ENCODE measurements around the gene GNB3. TPM values are rescaled to one million over a fixed set of nuclear protein-coding genes. Genes with fewer than 3 reads are reported as not detected.

Gene GNB3
- polyA plus RNA-seq, 1 donor = 5.9 TPM

GRCh38 chr12:6837370-6838060 lies 3.2 kb upstream of the GNB3 start:
- Histone ChIP-seq H3K27ac (ENCODE audit: low read length) (no peak overlapping the region), H3K4me3 (ENCODE audit: low read length) (no peak overlapping the region), H3K36me3 (ENCODE audit: control insufficient read depth, insufficient read depth, low read length) (peaks cover 42% of the 10 kb centered on the region), H3K4me1 (ENCODE audit: control insufficient read depth, insufficient read depth, low read length) (peaks cover 16% of the 10 kb centered on the region), H3K27me3 (ENCODE audit: control insufficient read depth, insufficient read depth, low read length) (no peaks in the 10 kb centered on the region), H3K9me3 (ENCODE audit: control insufficient read depth, low read depth, low read length) (no peaks in the 10 kb centered on the region)
- no peak for DNase-seq
- no CpG with 5 or more reads among the region's 26 CpGs for WGBS (ENCODE audit: insufficient coverage, low lambda C conversion rate)

- WGBS (ENCODE audit: insufficient coverage, low lambda C conversion rate) = no CpG with 5 or more reads among the region's 16 CpGs
- H3K36me3 ChIP-seq (ENCODE audit: control insufficient read depth, insufficient read depth, low read length) = peaks cover 41% of the 10 kb centered on the region
Measured at GRCh38 chr12:6838854-6839253, 1.9 kb upstream of the GNB3 start.

GRCh38 chr12:6839482-6840201 lies 1.1 kb upstream of the GNB3 start:
- no CpG with 5 or more reads among the region's 10 CpGs for WGBS (ENCODE audit: insufficient coverage, low lambda C conversion rate)
- Histone ChIP-seq H3K27ac (ENCODE audit: low read length) (no peak overlapping the region), H3K9me3 (ENCODE audit: control insufficient read depth, low read depth, low read length) (no peaks in the 10 kb centered on the region), H3K36me3 (ENCODE audit: control insufficient read depth, insufficient read depth, low read length) (peaks cover 45% of the 10 kb centered on the region), H3K4me3 (ENCODE audit: low read length) (no peak overlapping the region), H3K4me1 (ENCODE audit: control insufficient read depth, insufficient read depth, low read length) (peaks cover 17% of the 10 kb centered on the region), H3K27me3 (ENCODE audit: control insufficient read depth, insufficient read depth, low read length) (no peaks in the 10 kb centered on the region)
- peak in 1 of 2 donors; percentile 42 for DNase-seq

More at GRCh38 chr12:6838854-6839253, 1.9 kb upstream of the GNB3 start:
- Histone ChIP-seq H3K9me3 (ENCODE audit: control insufficient read depth, low read depth, low read length) (no peaks in the 10 kb centered on the region), H3K27ac (ENCODE audit: low read length) (no peak overlapping the region), H3K27me3 (ENCODE audit: control insufficient read depth, insufficient read depth, low read length) (no peaks in the 10 kb centered on the region), H3K4me3 (ENCODE audit: low read length) (no peak overlapping the region), H3K4me1 (ENCODE audit: control insufficient read depth, insufficient read depth, low read length) (peaks cover 18% of the 10 kb centered on the region)
- DNase-seq = no peak

GRCh38 chr12:6840330-6840729 lies 395 bp upstream of the GNB3 start:
- no CpG with 5 or more reads among the region's 1 CpG for WGBS (ENCODE audit: insufficient coverage, low lambda C conversion rate)
- Histone ChIP-seq H3K27me3 (ENCODE audit: control insufficient read depth, insufficient read depth, low read length) (no peaks in the 10 kb centered on the region), H3K9me3 (ENCODE audit: control insufficient read depth, low read depth, low read length) (no peaks in the 10 kb centered on the region), H3K27ac (ENCODE audit: low read length) (no peak overlapping the region), H3K4me3 (ENCODE audit: low read length) (no peak overlapping the region), H3K4me1 (ENCODE audit: control insufficient read depth, insufficient read depth, low read length) (peaks cover 17% of the 10 kb centered on the region), H3K36me3 (ENCODE audit: control insufficient read depth, insufficient read depth, low read length) (peaks cover 50% of the 10 kb centered on the region)
- no peak for DNase-seq

GRCh38 chr12:6842075-6842474 lies 1.4 kb downstream of the GNB3 start:
- DNase-seq = peak in 1 of 2 donors; percentile 37
- Histone ChIP-seq H3K36me3 (ENCODE audit: control insufficient read depth, insufficient read depth, low read length) (peaks cover 58% of the 10 kb centered on the region), H3K4me3 (ENCODE audit: low read length) (no peak overlapping the region), H3K27ac (ENCODE audit: low read length) (no peak overlapping the region), H3K27me3 (ENCODE audit: control insufficient read depth, insufficient read depth, low read length) (no peaks in the 10 kb centered on the region), H3K4me1 (ENCODE audit: control insufficient read depth, insufficient read depth, low read length) (peaks cover 13% of the 10 kb centered on the region), H3K9me3 (ENCODE audit: control insufficient read depth, low read depth, low read length) (no peaks in the 10 kb centered on the region)
- no CpG with 5 or more reads among the region's 4 CpGs for WGBS (ENCODE audit: insufficient coverage, low lambda C conversion rate)

- Histone ChIP-seq H3K9me3 (ENCODE audit: control insufficient read depth, low read depth, low read length) (no peaks in the 10 kb centered on the region), H3K4me1 (ENCODE audit: control insufficient read depth, insufficient read depth, low read length) (peaks cover 13% of the 10 kb centered on the region), H3K27ac (ENCODE audit: low read length) (no peak overlapping the region), H3K4me3 (ENCODE audit: low read length) (no peak overlapping the region), H3K36me3 (ENCODE audit: control insufficient read depth, insufficient read depth, low read length) (peaks cover 55% of the 10 kb centered on the region), H3K27me3 (ENCODE audit: control insufficient read depth, insufficient read depth, low read length) (no peaks in the 10 kb centered on the region)
- no CpG with 5 or more reads among the region's 16 CpGs for WGBS (ENCODE audit: insufficient coverage, low lambda C conversion rate)
- no peak for DNase-seq
Measured at GRCh38 chr12:6843118-6843902, 2.6 kb downstream of the GNB3 start.

- H3K4me1 ChIP-seq (ENCODE audit: control insufficient read depth, insufficient read depth, low read length) = peaks cover 19% of the 10 kb centered on the region
- H3K9me3 ChIP-seq (ENCODE audit: control insufficient read depth, low read depth, low read length) = no peaks in the 10 kb centered on the region
- no CpG with 5 or more reads among the region's 17 CpGs for WGBS (ENCODE audit: insufficient coverage, low lambda C conversion rate)
- no peak for DNase-seq
- no peak overlapping the region for H3K4me3 ChIP-seq (ENCODE audit: low read length)
- H3K36me3 ChIP-seq (ENCODE audit: control insufficient read depth, insufficient read depth, low read length) = peaks cover 55% of the 10 kb centered on the region
- H3K27me3 ChIP-seq (ENCODE audit: control insufficient read depth, insufficient read depth, low read length) = no peaks in the 10 kb centered on the region
- no peak overlapping the region for H3K27ac ChIP-seq (ENCODE audit: low read length)
Measured at GRCh38 chr12:6845395-6845794, 4.7 kb downstream of the GNB3 start.

GRCh38 chr12:6846316-6846869 lies 5.7 kb downstream of the GNB3 start:
- Histone ChIP-seq H3K27ac (ENCODE audit: low read length) (no peak overlapping the region), H3K4me3 (ENCODE audit: low read length) (no peak overlapping the region), H3K4me1 (ENCODE audit: control insufficient read depth, insufficient read depth, low read length) (peaks cover 21% of the 10 kb centered on the region), H3K9me3 (ENCODE audit: control insufficient read depth, low read depth, low read length) (no peaks in the 10 kb centered on the region), H3K36me3 (ENCODE audit: control insufficient read depth, insufficient read depth, low read length) (peaks cover 55% of the 10 kb centered on the region), H3K27me3 (ENCODE audit: control insufficient read depth, insufficient read depth, low read length) (no peaks in the 10 kb centered on the region)
- no peak for DNase-seq
- no CpG with 5 or more reads among the region's 7 CpGs for WGBS (ENCODE audit: insufficient coverage, low lambda C conversion rate)

GRCh38 chr12:6847676-6848075 lies 7.0 kb downstream of the GNB3 start:
- WGBS (ENCODE audit: insufficient coverage, low lambda C conversion rate) = 92% methylated on average over 1 of the region's 2 CpGs
- H3K27ac ChIP-seq (ENCODE audit: low read length) = no peak overlapping the region
- H3K36me3 ChIP-seq (ENCODE audit: control insufficient read depth, insufficient read depth, low read length) = peaks cover 55% of the 10 kb centered on the region
- no peak overlapping the region for H3K4me3 ChIP-seq (ENCODE audit: low read length)
- no peaks in the 10 kb centered on the region for H3K9me3 ChIP-seq (ENCODE audit: control insufficient read depth, low read depth, low read length)
- H3K4me1 ChIP-seq (ENCODE audit: control insufficient read depth, insufficient read depth, low read length) = peaks cover 21% of the 10 kb centered on the region
- H3K27me3 ChIP-seq (ENCODE audit: control insufficient read depth, insufficient read depth, low read length) = no peaks in the 10 kb centered on the region
- DNase-seq = no peak

GRCh38 chr12:6849427-6849826 lies 8.7 kb downstream of the GNB3 start:
- peaks cover 32% of the 10 kb centered on the region for H3K4me1 ChIP-seq (ENCODE audit: control insufficient read depth, insufficient read depth, low read length)
- H3K36me3 ChIP-seq (ENCODE audit: control insufficient read depth, insufficient read depth, low read length) = peaks cover 49% of the 10 kb centered on the region
- no peak overlapping the region for H3K27ac ChIP-seq (ENCODE audit: low read length)
- no peaks in the 10 kb centered on the region for H3K27me3 ChIP-seq (ENCODE audit: control insufficient read depth, insufficient read depth, low read length)
- DNase-seq = no peak
- H3K9me3 ChIP-seq (ENCODE audit: control insufficient read depth, low read depth, low read length) = no peaks in the 10 kb centered on the region
- no CpG with 5 or more reads among the region's 2 CpGs for WGBS (ENCODE audit: insufficient coverage, low lambda C conversion rate)
- H3K4me3 ChIP-seq (ENCODE audit: low read length) = no peak overlapping the region
